ENCODE data around the gene SLC13A3. TPM values are rescaled to one million over a fixed set of nuclear protein-coding genes. Genes with fewer than 3 reads are reported as not detected.

Gene SLC13A3
- total and polyA plus RNA-seq, 4 donors: 1.5 to 10.7 (median 8.3) TPM

DNA sequence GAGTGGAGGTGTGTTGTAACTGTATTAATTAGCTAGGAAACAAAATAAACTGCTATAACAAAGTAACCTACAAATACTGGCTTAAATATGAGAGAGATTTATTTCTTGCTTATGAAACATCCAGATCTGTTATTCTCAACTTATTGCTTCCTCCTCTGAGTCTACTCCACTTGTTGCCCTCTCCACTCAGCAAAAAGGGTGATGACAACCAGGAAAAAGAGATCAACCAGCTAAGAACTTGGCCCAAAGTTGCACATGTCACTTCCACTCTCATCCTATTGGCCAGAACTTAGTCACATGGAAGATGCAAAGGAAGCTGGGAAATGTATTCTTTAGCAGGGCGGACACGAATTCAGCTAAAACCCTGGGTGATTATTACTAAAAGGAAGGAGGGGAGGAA is 43.2 kb upstream of the SLC13A3 start:
- Histone ChIP-seq H3K27me3 (ENCODE audit: control insufficient read depth in 4 of 4, insufficient read depth in 4 of 4, low read length in 3 of 4) (no peaks in the 10 kb centered on the region), H3K4me1 (ENCODE audit: control insufficient read depth in 4 of 4, insufficient read depth in 4 of 4, low read length in 3 of 4) (peaks cover 0 to 8% (median 0%) of the 10 kb centered on the region in 4 donors), H3K4me3 (ENCODE audit: low read depth in 1 of 3, low read length in 3 of 3) (no peak overlapping the region), H3K36me3 (ENCODE audit: control insufficient read depth in 4 of 4, insufficient read depth in 3 of 4, low read depth in 1 of 4, low read length in 3 of 4) (no peaks in the 10 kb centered on the region), H3K27ac (ENCODE audit: low read depth in 1 of 2, low read length in 2 of 2) (no peak overlapping the region), H3K9ac (ENCODE audit: low read depth in 1 of 2, low read length in 2 of 2) (no peak overlapping the region), H3K9me3 (ENCODE audit: control insufficient read depth in 4 of 4, low read length in 3 of 4) (no peaks in the 10 kb centered on the region)
- 69% methylated on average over 2 of the region's 2 CpGs for WGBS
- peak; percentile 41 for TF ChIP-seq SP1 (IDR thresholded peaks at IDR 0.05)
- TF ChIP-seq RXRA (IDR thresholded peaks at IDR 0.05): no peak
- no peak for DNase-seq (ENCODE audit: low spot score)

DNA sequence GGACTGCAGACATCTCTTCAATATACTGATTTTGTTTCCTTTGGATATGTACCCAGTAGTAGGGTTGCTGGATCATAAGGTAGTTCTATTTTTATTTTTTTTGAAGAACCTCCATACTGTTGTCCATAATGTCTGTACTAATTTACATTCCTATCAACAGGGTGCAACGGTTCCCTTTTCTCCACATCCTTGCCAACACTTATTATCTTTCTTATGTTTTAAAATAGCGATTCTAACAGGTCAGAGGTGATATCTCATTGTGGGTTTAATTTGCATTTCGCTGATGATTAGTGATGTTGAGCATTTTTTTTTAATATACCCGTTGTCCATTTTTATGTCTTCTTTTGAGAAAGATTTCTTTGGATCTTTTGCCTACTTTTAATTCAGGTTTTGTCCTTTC is 39.9 kb upstream of the SLC13A3 start:
- 82% methylated on average over 4 of the region's 4 CpGs for WGBS

More for the DNA sequence above, 39.9 kb upstream of the SLC13A3 start:
- Histone ChIP-seq H3K4me3 (ENCODE audit: low read depth in 1 of 3, low read length in 3 of 3) (no peak overlapping the region), H3K9ac (ENCODE audit: low read depth in 1 of 2, low read length in 2 of 2) (no peak overlapping the region), H3K36me3 (ENCODE audit: control insufficient read depth in 4 of 4, insufficient read depth in 3 of 4, low read depth in 1 of 4, low read length in 3 of 4) (peaks cover 0 to 4% (median 2%) of the 10 kb centered on the region in 4 donors), H3K27ac (ENCODE audit: low read depth in 1 of 2, low read length in 2 of 2) (no peak overlapping the region), H3K4me1 (ENCODE audit: control insufficient read depth in 4 of 4, insufficient read depth in 4 of 4, low read length in 3 of 4) (peaks cover 0 to 23% (median 10%) of the 10 kb centered on the region in 4 donors), H3K9me3 (ENCODE audit: control insufficient read depth in 4 of 4, low read length in 3 of 4) (no peaks in the 10 kb centered on the region), H3K27me3 (ENCODE audit: control insufficient read depth in 4 of 4, insufficient read depth in 4 of 4, low read length in 3 of 4) (no peaks in the 10 kb centered on the region)
- no peak for DNase-seq (ENCODE audit: low spot score)
- TF ChIP-seq, protein P1, sequence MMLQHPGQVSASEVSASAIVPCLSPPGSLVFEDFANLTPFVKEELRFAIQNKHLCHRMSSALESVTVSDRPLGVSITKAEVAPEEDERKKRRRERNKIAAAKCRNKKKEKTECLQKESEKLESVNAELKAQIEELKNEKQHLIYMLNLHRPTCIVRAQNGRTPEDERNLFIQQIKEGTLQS (IDR thresholded peaks at IDR 0.05): no peak
- TF ChIP-seq NR2F2 (IDR thresholded peaks at IDR 0.05) (no peak), GABPA (IDR thresholded peaks at IDR 0.05 in 1 of 2, conservative IDR thresholded peaks at IDR 0.05 in 1 of 2) (no peak), HNF4A (conservative IDR thresholded peaks at IDR 0.05) (no peak), YY1 (IDR thresholded peaks at IDR 0.05) (no peak), FOXA2 (IDR thresholded peaks at IDR 0.05) (no peak), SP1 (IDR thresholded peaks at IDR 0.05) (no peak), RAD21 (IDR thresholded peaks at IDR 0.05) (no peak)
- TF ChIP-seq, protein P2, sequence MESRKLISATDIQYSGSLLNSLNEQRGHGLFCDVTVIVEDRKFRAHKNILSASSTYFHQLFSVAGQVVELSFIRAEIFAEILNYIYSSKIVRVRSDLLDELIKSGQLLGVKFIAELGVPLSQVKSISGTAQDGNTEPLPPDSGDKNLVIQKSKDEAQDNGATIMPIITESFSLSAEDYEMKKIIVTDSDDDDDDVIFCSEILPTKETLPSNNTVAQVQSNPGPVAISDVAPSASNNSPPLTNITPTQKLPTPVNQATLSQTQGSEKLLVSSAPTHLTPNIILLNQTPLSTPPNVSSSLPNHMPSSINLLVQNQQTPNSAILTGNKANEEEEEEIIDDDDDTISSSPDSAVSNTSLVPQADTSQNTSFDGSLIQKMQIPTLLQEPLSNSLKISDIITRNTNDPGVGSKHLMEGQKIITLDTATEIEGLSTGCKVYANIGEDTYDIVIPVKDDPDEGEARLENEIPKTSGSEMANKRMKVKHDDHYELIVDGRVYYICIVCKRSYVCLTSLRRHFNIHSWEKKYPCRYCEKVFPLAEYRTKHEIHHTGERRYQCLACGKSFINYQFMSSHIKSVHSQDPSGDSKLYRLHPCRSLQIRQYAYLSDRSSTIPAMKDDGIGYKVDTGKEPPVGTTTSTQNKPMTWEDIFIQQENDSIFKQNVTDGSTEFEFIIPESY (IDR thresholded peaks at IDR 0.05): no peak
- TF ChIP-seq, protein P3, sequence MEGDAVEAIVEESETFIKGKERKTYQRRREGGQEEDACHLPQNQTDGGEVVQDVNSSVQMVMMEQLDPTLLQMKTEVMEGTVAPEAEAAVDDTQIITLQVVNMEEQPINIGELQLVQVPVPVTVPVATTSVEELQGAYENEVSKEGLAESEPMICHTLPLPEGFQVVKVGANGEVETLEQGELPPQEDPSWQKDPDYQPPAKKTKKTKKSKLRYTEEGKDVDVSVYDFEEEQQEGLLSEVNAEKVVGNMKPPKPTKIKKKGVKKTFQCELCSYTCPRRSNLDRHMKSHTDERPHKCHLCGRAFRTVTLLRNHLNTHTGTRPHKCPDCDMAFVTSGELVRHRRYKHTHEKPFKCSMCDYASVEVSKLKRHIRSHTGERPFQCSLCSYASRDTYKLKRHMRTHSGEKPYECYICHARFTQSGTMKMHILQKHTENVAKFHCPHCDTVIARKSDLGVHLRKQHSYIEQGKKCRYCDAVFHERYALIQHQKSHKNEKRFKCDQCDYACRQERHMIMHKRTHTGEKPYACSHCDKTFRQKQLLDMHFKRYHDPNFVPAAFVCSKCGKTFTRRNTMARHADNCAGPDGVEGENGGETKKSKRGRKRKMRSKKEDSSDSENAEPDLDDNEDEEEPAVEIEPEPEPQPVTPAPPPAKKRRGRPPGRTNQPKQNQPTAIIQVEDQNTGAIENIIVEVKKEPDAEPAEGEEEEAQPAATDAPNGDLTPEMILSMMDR (IDR thresholded peaks at IDR 0.05; ENCODE audit: low read depth, low read length, missing input control): no peak
- TF ChIP-seq, protein P4, sequence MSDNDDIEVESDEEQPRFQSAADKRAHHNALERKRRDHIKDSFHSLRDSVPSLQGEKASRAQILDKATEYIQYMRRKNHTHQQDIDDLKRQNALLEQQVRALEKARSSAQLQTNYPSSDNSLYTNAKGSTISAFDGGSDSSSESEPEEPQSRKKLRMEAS (IDR thresholded peaks at IDR 0.05): no peak
- TF ChIP-seq, protein P5, sequence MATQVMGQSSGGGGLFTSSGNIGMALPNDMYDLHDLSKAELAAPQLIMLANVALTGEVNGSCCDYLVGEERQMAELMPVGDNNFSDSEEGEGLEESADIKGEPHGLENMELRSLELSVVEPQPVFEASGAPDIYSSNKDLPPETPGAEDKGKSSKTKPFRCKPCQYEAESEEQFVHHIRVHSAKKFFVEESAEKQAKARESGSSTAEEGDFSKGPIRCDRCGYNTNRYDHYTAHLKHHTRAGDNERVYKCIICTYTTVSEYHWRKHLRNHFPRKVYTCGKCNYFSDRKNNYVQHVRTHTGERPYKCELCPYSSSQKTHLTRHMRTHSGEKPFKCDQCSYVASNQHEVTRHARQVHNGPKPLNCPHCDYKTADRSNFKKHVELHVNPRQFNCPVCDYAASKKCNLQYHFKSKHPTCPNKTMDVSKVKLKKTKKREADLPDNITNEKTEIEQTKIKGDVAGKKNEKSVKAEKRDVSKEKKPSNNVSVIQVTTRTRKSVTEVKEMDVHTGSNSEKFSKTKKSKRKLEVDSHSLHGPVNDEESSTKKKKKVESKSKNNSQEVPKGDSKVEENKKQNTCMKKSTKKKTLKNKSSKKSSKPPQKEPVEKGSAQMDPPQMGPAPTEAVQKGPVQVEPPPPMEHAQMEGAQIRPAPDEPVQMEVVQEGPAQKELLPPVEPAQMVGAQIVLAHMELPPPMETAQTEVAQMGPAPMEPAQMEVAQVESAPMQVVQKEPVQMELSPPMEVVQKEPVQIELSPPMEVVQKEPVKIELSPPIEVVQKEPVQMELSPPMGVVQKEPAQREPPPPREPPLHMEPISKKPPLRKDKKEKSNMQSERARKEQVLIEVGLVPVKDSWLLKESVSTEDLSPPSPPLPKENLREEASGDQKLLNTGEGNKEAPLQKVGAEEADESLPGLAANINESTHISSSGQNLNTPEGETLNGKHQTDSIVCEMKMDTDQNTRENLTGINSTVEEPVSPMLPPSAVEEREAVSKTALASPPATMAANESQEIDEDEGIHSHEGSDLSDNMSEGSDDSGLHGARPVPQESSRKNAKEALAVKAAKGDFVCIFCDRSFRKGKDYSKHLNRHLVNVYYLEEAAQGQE (IDR thresholded peaks at IDR 0.05): no peak

Measured in liver (tissue), 9 donors.